Hair follicle dermal papilla cell (primary cell): ENCODE results near the gene FAM149B1. TPM values are rescaled to one million over a fixed set of nuclear protein-coding genes. Genes with fewer than 3 reads are reported as not detected.

Source experiments
- small RNA-seq: library from RNA; depleted of rRNA; stranded (forward); fragments of <200 nt; gene quantifications from one replicate; pipeline ENCODE3, GENCODE V24; 2012
- total RNA-seq: library from RNA; depleted of rRNA; stranded (reverse); fragments of >200 nt; gene quantifications from 2 replicates; pipeline ENCODE4 v1.2.3, GENCODE V29; 2012

FAM149B1 gene
- total RNA-seq: 29.9 and 38.3 TPM in 2 replicates

DNA sequence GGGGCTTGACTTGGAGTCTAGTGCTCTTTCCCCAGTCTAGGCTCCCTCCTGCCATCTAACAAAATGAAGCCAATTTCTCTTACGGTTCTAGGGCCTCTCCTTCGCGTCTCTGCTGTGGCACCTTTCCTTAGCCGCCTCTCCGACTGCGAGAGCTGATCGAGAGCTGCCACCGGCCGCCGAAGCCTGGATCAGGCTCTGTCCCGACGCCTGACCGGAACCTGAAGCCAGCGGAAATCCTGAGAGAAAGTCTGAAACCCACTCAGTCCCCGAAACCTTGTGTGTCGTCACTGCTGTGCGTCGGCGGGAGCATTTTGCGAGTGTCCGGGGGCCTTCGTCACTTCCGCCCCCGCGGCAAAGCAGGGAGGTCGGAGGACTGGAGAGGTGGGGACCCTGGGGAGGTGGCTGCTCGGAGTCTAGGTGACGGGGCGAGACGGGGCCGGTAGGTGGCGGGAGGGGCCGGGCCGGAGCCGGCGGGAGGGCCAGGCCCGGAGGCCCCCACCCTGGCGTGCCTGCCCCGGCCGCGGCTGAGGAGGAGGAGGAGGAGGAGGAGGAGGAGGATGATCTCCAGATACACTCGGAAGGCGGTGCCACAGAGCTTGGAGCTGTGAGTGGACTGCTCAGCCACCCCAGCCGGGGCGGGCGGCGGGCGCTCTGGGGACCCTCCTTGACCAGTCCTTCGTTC, at the start of gene FAM149B1, which contains the start of gene ECD:
Gene FAM149B1, plus strand, starts transcription at position 337 of the 682 bp plus-strand sequence. Its CDS starts 221 bp downstream, at position 558.
Gene ECD, minus strand, starts transcription at position 226 of the 682 bp plus-strand sequence. CDS start 4,071 bp downstream, outside the sequence.

DNA sequence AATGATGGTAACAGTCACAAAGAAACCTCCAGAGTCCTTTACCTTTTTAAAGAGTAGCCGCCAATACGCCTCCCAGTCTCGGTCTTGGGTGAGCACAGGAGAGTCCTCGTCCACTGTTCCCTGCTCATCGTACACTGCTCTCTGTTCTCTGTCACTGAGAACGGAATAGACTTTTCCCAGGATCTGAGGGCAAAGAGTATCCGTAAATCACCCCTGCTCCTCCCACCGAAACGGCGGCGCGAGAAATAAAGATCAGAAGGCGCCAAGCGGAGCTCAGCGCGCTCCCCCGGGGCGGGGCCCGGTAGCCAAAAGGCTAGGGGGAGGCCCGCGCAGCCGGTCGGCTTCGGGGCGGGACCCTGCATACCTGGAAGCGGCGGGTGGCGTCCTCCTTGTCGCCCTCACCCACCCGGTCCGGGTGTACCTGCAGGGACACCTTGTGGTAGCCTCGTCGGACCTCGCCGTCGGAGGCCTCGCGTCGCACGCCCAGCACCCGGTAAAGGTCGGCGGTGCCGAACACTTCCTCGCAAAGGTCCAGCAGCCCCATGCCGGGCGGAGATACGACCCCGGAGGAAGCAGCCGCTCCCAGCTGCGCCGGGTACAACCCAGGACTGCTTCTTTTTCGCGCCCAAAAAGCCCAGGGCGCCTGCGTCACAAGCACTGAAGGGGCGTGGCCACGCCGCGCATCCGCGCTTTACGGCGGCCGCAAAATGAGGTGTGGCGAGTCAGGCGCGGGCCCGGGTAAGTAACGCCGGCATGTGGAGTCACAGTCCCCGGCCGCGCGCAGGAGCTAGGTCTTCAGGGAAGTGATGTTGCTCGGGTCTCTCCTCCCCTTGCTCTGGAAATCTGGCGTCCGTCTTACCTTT, 79.0 kb downstream of the FAM149B1 start, which contains the start of gene DNAJC9:
Gene DNAJC9, minus strand, starts transcription at position 610 of the 863 bp plus-strand sequence. Its CDS starts 66 bp downstream, at position 544.

DNA sequence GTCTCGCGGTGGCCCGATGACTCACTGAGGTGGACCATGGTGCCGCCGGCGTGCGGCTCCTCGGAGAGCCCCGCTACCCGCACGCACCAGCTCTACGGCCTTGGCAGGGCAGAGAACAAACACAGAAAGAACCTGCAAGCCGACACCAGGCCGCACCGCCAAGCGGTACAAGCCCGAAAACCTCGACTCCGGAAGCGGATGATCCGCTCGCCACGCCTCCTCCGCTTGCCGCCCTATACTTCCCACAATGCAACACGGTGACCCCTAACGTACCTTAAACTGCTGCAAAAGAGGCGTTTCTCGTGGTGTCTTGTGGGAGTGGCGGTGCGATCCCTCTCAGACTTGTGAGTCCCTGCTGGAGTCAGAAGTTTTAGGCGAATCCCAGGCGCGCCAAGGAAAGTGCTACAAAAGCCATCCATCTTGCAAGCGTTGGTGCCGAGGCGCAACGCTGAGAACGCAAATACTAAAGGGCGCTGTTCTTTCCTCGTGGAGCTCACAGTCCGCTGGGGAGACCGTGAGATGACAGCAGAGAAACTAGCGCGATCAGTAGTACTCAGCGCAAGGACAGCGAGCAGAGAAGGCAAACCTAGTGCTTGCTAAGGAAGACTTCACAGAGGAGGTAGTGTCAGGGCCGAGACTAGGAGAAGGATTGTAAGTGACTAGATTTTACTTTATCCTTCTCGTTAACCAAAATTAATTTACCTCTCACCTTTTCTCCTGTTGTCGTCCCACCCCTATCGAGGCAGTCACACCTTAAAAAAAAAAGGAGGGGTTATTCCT, 84.7 kb downstream of the FAM149B1 start, which contains the start of gene MRPS16:
Gene MRPS16, minus strand, starts transcription at position 200 of the 780 bp plus-strand sequence. Its CDS starts 162 bp downstream, at position 38.

Small RNA genes lying within 50 kb of the gene (small RNA-seq; reads per million reads assigned to genes)
- not detected for gene RF00019
- gene RNU6-833P: not detected
- gene SNORA11F: 1,272 reads per million, percentile 99 among the genes with 10 or more reads in this experiment

Other genes with a start within 250 kb of the FAM149B1 start
- not detected in 2 replicates for gene PLA2G12B, start 213.3 kb upstream of the FAM149B1 start, total RNA-seq
- gene P4HA1, start 71.3 kb upstream of the FAM149B1 start, total RNA-seq: 181 and 217 TPM in 2 replicates
- 0.97 and 1.6 TPM in 2 replicates for gene NUDT13, start 57.7 kb upstream of the FAM149B1 start, total RNA-seq
- 30.6 and 32.1 TPM in 2 replicates for gene ECD, start 111 bp upstream of the FAM149B1 start, total RNA-seq
- gene DNAJC9, start 79.1 kb downstream of the FAM149B1 start, total RNA-seq: 8.5 and 11.5 TPM in 2 replicates
- gene MRPS16, start 84.5 kb downstream of the FAM149B1 start, total RNA-seq: 72.9 and 74.6 TPM in 2 replicates
- 1.2 and 1.3 TPM in 2 replicates for gene CFAP70, start 190.7 kb downstream of the FAM149B1 start, total RNA-seq
- 109 and 125 TPM in 2 replicates for gene ANXA7, start 245.9 kb downstream of the FAM149B1 start, total RNA-seq